ENCODE data around the gene CDT1.

DNA sequence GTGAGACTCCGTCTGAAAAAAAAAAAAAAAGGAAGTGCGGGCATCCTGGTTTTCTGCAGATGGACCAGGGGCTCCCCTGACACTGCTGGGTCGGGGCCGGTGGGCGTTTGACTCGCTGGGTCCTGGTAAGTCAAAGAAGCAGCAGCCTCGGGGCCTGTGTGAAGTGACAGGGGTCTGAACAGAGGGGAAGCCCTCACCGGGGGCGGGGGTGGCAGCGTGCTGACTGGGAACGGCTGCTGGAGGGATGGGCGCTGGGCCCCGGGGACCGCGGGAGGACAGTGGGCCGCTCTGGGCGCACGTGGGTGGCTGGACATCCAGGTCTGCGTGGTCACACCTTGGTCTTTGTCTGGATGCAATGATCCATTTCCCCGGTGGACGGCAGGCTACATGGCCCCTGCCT is 45.0 kb downstream of the CDT1 start:
- TF ChIP-seq, protein P1, sequence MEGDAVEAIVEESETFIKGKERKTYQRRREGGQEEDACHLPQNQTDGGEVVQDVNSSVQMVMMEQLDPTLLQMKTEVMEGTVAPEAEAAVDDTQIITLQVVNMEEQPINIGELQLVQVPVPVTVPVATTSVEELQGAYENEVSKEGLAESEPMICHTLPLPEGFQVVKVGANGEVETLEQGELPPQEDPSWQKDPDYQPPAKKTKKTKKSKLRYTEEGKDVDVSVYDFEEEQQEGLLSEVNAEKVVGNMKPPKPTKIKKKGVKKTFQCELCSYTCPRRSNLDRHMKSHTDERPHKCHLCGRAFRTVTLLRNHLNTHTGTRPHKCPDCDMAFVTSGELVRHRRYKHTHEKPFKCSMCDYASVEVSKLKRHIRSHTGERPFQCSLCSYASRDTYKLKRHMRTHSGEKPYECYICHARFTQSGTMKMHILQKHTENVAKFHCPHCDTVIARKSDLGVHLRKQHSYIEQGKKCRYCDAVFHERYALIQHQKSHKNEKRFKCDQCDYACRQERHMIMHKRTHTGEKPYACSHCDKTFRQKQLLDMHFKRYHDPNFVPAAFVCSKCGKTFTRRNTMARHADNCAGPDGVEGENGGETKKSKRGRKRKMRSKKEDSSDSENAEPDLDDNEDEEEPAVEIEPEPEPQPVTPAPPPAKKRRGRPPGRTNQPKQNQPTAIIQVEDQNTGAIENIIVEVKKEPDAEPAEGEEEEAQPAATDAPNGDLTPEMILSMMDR (IDR thresholded peaks at IDR 0.05), result no peak
- TF ChIP-seq POLR2A (IDR thresholded peaks at IDR 0.05), result no peak
- TF ChIP-seq POLR2AphosphoS5 (IDR thresholded peaks at IDR 0.05), result no peak
